HG03097 (cell line): ENCODE measurements around the gene VSIG10.
A peak's percentile ranks its signal among the peaks of the same experiment; 100 is the strongest.

Source experiments
- ATAC-seq: cut with Tn5 transposase; IDR thresholded peaks from one replicate; pipeline ENCODE4 v1.9.1; 2021; ENCODE audit not compliant: unreplicated experiment, low FRiP score

VSIG10 gene

GRCh38 chr12:118061011-118061872, 42.6 kb downstream of the VSIG10 start, which contains the start of gene WSB2:
WSB2 (minus strand) TSS chr12:118061179; CDS start chr12:118061048, 131 bp downstream.
- no peak for ATAC-seq

GRCh38 chr12:118060301-118061010, 43.4 kb downstream of the VSIG10 start:
- no peak for ATAC-seq

- ATAC-seq, result no peak
Measured at GRCh38 chr12:118059341-118060191, 44.2 kb downstream of the VSIG10 start.

- ATAC-seq, result no peak
Measured at GRCh38 chr12:118058881-118059280, 44.9 kb downstream of the VSIG10 start.

GRCh38 chr12:118058227-118058626, 45.6 kb downstream of the VSIG10 start:
- no peak for ATAC-seq

GRCh38 chr12:118055865-118056773, 47.7 kb downstream of the VSIG10 start:
- no peak for ATAC-seq

- ATAC-seq, result peak; percentile 53
Measured at GRCh38 chr12:118055144-118055557, 48.7 kb downstream of the VSIG10 start.

GRCh38 chr12:118053071-118053985, 50.5 kb downstream of the VSIG10 start:
- no peak for ATAC-seq

- no peak for ATAC-seq
Measured at GRCh38 chr12:118052324-118053070, 51.3 kb downstream of the VSIG10 start.

- no peak for ATAC-seq
Measured at GRCh38 chr12:118050972-118051910, 52.6 kb downstream of the VSIG10 start.

GRCh38 chr12:118046430-118046829, 57.4 kb downstream of the VSIG10 start:
- ATAC-seq, result no peak

GRCh38 chr12:118044577-118044976, 59.2 kb downstream of the VSIG10 start:
- no peak for ATAC-seq

GRCh38 chr12:118044075-118044474, 59.7 kb downstream of the VSIG10 start:
- no peak for ATAC-seq

- no peak for ATAC-seq
Measured at GRCh38 chr12:118042091-118042490, 61.7 kb downstream of the VSIG10 start.

GRCh38 chr12:118038137-118038536, 65.7 kb downstream of the VSIG10 start:
- no peak for ATAC-seq

GRCh38 chr12:118036672-118037411, 67.0 kb downstream of the VSIG10 start:
- ATAC-seq, result no peak
